ENCODE measurements around the gene SHD.
"Not testable (repeated sequence)": the region's sequence is repeated elsewhere in the genome, so short reads cannot be mapped to it uniquely, and the experiment has no call there.

SHD gene, protein sequence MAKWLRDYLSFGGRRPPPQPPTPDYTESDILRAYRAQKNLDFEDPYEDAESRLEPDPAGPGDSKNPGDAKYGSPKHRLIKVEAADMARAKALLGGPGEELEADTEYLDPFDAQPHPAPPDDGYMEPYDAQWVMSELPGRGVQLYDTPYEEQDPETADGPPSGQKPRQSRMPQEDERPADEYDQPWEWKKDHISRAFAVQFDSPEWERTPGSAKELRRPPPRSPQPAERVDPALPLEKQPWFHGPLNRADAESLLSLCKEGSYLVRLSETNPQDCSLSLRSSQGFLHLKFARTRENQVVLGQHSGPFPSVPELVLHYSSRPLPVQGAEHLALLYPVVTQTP

DNA sequence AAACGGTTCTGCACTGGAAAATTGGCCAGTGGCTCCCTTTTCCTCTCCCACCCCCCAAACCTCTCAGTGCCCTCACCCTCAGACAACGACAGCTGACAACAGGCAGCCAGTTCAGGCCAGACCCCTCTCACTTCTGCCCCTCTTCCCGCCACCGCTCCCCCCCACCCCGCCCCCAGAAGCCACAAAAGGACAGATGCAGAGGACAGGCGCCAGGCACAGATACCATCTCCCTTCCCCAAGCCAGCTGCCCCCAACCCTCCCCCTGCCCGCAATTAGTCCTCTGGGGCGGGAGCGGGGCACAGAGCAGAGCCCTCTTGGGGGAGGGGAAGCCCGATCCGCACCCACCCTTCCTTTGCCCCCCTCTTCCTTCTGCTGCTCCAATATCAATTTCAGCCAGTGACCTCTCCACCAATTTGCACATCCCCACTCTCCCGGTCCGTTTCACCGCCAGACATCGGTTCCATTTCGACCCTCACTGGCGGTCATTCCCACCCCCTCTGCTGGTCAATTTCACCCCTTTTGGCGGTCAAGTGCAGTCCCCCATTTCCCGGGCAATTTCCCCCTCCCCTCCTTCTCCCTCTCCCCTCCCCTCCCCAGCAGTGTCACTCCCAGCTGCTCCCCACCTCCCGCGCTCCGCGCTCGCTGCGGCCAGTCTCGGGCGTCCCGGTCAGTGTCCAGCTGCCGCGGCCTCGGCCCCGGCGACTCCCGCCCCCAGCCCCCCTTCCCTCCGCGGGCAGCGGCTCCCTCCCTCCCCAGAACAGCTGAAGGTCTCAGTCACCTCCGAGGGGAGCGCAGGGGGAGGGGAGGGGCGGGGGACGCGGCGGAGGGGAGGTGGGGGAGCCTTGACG, at the start of gene SHD:
Gene SHD (plus strand): TSS at position 848 of the 848 bp plus-strand sequence. CDS start 798 bp downstream, outside the sequence.
- DNase-seq = no peak

DNA sequence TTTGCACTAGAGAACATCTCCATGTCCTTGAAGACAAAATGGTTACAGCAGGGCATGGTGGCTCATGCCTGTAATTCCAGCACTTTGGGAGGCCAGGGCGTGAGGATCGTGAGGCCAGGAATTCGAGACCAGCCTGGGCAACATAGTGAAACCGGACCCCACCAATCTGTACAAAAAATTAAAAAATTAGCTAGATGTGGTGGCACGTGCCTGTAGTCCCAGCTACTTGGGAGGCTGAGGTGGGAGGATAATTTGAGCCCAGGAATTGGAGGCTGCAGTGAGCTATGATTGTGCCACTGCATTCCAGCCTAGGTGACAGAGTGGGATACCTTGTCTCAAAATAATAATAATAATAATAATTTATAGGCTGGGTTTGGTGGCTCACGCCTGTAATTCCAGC, 48.8 kb upstream of the SHD start:
- DNase-seq = not testable (repeated sequence)

DNA sequence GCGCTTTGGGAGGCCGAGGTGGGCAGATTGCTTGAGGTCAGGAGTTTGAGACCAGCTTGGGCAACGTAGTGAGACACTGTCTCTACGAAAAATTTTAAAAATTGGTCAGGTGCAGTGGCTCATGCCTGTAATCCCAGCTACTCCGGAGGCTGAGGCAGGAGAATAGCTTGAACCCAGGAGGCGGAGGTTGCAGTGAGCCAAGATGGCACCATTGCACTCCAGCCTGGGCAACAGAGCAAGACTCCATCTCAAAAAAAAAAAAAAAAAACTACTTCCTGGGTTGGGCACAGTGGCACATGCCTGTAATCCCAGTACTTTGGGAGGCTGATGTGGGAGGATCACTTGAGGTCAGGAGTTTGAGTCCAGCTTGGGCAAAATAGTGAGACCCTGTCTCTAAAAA, 47.5 kb upstream of the SHD start:
- not testable (repeated sequence) for DNase-seq

DNA sequence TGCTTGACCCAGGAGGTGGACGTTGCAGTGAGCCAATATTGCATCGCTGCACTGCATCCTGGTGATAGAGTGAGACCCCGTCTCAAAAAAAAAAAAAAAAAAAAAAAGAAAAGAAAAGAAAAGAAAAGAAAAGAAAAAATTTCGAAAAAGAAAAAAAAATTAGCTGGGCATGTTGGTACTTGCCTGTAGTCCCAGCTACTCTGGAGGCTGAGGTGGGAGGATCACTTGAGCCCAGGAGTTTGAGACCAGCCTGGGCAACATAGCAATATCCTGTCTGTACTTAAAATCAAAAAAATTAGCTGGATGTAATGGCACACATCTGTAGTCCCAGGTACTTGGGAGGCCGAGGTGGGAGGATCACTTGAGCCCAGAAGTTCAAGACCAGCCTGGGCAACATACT, 46.9 kb upstream of the SHD start:
- not testable (repeated sequence) for DNase-seq

DNA sequence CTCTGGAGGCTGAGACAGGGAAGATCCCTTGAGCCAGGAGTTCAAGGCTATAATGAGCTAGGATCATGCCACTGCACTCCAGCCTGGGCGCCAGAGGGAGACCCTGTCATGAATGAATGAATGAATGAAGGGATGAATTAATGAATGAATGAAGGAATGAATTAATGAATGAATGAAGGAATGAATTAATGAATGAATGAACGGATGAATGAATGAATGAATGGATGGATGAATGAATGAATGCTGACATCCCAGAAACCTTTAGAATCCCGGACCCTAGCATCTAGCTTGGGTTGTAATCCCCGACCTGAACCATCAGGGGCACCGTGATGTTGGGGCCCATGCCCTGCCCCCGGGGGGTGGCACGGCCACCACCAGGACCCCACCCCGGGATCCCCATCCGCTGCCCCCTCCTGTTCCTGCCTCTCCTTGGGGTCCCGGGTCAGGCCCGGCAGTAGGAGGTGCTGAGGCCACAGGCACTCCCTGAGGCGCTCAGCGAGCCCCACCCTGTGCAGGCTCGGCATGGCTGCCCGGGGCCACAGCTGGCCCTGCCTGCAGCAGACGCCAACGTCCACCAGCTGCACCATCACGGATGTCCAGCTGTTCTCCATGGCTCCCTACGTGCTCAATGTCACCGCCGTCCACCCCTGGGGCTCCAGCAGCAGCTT, 46.3 kb upstream of the SHD start:
- no peak for DNase-seq

DNA sequence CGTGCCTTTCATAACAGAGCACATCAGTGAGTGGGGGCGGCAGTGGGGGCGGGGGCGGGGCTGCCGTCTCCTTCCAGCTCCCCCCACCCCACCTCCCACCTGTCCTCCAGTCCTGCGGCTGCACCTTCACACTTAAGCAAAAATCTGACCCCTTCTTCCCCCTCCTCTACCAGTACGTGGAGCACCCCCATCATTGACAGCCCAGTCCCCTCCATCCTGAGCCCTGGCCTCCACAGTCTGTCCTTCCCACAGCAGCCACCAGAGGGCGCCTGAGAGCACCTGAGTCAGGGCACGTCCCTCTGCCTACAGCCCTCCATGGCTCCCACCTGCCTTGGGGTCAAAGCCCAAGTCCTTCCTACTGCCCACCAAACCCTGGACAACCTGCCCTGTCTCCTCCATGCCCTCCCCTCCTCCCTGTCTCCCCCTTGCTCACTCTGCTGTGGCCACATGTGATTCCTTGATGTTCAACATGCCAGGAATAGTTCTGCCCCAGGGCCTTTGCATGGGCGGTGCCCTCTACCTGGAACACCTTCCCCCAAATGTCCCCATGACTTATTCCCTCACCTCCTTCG, 45.7 kb upstream of the SHD start:
- DNase-seq = peak; percentile 43

DNA sequence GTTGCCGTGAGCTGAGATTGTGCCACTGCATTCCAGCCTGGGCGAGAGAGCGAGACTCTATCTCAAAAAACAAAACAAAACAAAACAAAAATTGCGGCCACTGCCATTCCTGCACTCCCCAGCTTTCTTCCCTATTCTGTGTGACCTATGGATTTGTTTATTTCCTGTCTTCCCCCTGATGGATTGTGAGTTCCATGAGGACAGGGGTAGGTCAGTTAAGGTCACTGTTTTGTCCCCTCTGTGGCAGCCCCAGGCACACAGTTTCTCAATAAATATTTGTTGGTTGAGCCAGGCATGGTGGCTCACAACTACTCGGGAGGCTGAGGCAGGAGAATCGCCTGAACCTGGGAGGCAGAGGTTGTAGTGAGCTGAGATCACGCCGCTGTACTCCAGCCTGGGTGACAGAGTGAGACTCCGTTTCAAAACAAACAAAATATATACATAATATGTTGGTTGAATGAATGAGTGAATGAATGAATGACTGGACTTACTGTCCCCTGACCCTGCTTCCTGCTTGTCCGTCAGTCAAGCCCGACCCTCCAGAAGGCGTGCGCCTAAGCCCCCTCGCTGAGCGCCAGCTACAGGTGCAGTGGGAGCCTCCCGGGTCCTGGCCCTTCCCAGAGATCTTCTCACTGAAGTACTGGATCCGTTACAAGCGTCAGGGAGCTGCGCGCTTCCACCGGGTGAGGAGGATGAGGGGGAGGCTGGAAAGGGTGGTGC, 44.8 kb upstream of the SHD start:
- DNase-seq = no peak

DNA sequence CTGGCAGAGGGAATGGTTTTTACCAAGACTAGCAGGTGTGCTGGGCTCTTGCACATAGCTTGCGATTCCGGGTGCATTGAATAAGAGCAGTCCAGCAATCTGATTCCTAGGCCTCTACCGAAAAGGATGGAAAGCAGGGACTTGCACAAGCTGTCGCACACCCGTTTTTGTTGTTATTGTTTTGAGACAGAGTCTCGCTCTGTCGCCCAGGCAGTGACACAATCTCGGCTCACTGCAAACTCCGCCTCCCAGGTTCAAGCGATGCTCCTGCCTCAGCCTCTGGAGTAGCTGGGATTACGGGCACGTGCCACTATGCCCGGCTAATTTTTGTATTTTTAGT, 44.2 kb upstream of the SHD start:
- no peak for DNase-seq

DNA sequence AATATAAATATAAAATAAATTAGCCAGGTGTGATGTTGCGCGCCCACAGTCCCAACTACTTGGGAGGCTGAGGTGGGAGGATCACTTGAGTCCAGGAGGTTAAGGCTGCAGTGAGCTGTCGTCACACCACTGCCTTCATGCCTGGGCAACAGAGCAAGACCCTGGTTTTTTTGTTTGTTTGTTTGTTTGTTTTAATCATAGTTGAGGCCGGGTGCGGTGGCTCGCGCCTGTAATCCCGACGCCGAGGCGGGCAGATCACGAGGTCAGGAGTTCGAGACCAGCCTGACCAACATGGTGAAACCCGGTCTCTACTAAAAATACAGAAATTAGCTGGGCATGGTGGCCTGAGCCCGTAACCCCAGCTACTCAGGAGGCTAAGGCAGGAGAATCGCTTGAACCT, 41.6 kb upstream of the SHD start:
- not testable (repeated sequence) for DNase-seq

DNA sequence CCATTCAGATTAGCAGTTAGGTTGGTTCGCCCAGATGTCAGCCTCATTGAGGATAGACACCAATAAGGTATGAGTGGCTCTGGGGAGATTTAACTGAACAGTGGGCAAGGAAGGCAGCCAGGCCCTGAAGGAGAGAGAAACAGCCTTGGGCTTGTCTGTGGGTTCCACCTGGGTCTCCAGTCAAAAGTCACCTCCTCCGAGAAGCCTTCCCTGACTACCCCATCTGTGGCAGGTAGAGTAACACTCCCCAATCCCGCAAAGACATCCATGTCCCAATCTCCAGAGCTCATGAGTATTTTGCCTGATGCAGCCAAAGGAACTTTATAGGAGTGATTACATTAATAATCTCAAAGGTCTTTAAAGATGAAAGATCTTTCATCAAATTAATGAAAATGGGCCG, 40.2 kb upstream of the SHD start:
- DNase-seq = no peak

DNA sequence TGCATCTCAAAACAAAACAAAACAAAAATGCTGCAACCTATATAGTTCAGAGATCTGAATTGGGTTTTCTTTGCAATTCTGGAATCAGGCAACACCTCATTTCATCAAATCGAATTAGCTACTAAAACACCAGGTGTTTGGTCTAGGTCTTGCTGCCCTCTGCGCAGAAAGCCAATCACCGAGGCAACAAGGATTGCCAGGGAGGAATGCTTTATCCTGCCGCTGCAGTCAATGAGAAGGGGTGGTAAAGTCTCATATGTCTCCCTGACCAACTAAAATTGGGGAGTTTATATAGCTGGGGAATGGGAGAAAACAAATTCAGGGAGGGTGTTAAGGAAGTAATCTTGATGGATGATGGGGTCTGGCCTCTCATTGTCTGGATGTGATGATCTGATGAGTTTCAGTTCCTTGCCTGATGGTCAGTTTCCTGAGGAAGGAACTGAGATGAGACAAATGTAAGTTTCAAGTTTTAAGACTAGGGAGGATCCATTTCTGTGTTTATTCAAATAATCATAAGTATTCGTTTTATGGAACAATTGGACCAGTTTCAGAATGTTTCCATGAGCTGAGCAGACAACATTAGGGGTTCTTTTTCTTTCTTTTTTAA, 37.1 kb upstream of the SHD start:
- DNase-seq = no peak

DNA sequence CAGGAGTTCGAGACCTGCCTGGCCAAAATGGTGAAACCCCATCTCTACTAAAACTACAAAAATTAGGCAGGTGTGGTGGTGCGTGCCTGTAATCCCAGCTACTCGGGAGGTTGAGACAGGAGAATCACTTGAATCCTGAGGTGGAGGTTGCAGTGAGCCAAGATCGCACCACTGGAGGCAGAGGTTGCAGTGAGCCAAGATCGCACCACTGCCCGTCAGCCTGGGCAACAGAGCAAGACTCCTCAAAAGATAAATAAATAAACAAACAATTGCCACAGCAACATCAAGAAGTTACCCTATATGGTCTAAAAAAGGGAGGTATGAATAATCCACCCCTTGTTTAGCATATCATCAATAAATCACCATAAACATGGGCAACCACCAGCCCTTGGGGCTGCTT, 33.1 kb upstream of the SHD start:
- DNase-seq = not testable (repeated sequence)

DNA sequence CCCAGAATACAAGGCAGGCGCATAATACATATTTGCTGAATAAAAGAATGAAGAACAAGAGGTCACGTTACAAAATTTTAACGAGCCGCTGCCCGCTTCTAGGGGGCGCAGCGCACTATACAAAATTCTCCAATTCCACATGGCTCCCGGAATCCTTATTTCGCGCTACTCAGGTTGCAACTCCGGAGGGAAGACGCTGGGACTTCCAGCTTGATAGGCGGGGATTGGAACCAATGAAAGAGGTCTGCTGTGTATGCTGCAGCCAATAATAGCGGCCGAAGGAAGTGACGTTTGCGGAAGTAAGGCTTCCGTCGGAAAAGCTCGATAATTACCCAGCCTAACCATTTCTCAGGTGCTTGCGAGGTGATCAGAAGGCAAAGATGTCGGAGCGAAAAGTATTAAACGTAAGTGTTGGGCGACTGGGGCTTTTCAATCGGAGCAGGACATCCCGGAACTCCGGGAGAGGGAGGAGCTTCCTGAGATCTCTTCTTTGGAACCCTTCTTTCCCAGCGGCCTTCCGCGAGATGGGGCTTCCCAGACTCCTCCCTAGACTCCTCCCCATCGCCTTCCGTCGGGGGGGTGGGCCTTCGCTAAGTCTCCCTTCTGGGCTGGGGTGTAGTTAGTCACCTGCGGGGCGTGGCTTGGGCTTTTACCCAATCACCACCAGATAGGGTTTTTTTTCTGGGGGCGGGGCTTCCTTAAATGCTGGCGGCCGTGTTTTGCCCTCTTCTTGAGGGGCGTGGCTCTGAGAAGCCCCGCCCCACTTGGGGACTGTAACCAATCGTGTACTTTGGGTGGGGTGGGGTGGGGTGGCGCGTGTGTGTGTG, 32.1 kb upstream of the SHD start, which contains the start of gene YJU2:
Gene YJU2 (plus strand): TSS at position 314 of the 827 bp plus-strand sequence. CDS start 67 bp downstream, at position 381.
- DNase-seq = peak; percentile 95

DNA sequence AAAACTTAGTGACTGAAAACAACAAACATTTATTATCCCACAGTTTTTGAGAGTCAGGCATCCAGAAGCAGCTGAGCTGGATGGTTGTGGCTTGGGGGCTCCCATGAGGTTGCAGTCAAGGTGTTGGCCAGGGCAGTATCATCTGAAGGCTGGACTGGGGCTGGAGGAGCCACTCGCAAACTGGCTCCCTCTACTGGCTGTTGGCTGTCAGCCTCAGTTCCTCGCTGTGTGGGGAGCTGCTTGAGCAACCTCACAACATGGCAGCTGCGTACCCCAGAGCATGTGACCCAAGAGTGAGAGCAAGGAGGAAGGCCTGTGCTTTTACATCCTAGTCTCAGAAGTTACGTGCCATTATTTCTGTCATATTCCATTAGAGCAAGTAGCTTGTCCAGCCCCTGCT, 22.5 kb upstream of the SHD start:
- DNase-seq = no peak

DNA sequence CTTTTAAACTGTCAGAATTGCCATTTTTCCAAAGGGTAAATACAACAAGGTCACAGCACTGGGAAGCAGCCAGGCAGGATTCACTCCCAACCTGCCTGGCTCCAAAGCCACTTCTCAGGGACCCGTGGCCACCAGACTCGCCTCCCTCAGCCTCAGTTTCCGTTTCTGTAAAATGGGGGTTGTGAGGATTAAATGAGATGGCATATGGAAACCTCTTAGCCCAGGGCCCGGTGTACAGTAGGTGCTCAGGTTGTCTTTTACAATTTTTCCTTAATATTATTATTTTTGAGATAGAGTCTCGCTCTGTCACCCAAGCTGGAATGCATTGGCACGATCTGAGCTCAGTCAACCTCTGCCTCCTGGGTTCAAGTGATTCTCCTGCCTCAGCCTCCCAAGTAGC, 22.0 kb upstream of the SHD start:
- no peak for DNase-seq

DNA sequence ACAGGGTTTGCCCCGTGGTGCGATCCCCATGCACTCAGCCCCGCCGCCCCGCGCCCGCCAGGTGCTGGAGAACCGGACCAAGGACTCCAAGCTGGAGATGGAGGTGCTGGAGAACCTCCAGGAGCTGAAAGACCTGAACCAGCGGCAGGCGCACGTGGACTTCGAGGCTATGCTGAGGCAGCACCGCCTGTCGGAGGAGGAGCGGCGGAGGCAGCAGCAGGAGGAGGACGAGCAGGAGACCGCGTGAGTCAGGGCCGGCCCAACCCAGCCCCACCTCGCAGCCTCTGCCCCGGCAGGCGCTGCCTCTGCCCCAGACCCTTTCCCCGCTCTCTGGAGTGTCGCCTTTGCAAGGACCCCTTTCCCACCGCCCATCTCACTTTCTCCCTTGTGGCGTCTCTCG, 20.9 kb upstream of the SHD start:
- DNase-seq = no peak

DNA sequence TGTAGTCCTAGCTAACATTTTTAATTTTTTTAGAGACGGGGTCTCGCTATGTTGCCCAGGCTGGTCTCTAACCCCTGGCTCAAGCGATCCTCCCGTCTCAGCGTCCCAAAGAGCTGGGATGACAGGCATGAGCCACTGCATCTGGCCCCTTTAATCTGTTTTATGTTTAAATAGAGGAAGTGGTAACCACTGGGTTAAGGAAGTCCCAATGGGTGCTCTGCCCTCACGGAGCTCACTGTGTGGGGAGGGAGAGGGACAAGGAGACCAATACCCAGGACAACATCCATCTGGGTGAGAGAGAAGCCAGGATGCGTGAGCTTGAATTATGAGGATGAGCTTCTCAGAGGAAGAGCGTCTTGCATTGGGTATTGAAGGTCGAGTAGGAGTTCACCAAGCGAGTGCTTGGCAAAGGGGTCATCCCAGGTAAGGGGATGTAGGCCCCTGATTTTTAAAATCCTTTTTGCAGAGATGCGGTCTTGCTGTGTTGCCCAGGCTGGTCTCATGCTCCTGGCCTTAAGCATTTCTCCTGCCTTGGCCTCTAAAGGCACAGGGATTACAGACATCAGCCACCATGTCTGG, 18.4 kb upstream of the SHD start:
- no peak for DNase-seq

DNA sequence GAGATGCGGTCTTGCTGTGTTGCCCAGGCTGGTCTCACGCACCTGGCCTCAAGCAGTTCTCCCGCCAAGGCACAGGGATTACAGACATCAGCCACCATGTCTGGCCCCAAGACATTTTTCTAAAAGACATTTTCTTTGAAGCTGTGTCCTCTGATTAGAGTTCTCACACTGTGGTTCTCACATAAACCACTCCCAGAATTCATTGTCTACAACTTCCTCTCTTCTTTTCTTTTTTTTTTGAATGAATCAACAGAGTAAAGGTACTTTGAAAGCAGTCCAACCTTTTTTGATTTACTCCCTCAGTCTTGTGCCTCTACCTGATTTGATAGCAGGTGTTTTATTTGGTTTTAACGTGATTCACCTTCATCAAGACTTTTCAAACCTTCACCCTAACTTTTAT, 14.3 kb upstream of the SHD start:
- DNase-seq = no peak

DNA sequence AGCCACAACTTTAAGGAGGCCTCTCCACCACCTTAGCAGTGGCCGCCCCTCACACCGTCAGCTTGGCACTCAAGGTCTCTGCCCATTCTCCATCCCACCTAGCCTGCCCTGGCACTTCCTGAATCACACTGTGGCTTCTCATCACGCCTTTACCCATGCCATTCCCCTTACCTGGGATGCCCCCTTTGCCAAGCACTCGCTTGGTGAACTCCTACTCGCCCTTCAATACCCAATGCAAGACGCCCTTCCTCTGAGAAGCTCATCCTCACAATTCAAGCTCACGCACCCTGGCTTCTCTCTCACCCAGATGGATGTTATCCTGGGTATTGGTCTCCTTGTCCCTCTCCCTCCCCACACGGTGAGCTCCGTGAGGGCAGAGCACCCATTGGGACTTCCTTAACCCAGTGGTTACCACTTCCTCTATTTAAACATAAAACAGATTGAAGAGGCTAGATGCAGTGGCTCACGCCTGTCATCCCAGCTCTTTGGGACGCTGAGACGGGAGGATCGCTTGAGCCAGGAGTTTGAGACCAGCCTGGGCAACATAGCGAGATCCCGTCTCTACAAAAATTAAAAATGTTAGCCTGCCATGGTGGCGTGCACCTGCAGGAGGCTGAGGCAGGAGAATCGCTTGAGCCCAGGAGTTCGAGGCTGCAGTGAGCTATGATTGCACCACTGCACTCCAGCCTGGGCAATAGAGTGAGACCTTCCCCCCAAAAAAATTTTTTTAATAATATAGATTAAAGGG, 12.6 kb upstream of the SHD start:
- no peak for DNase-seq

All from activated effector memory CD4-positive, alpha-beta T cell treated with Interleukin-2 at 50 U/mL for 16 hours (primary cell).